ENCODE data around the gene CLCN5.

CLCN5 gene

DNA sequence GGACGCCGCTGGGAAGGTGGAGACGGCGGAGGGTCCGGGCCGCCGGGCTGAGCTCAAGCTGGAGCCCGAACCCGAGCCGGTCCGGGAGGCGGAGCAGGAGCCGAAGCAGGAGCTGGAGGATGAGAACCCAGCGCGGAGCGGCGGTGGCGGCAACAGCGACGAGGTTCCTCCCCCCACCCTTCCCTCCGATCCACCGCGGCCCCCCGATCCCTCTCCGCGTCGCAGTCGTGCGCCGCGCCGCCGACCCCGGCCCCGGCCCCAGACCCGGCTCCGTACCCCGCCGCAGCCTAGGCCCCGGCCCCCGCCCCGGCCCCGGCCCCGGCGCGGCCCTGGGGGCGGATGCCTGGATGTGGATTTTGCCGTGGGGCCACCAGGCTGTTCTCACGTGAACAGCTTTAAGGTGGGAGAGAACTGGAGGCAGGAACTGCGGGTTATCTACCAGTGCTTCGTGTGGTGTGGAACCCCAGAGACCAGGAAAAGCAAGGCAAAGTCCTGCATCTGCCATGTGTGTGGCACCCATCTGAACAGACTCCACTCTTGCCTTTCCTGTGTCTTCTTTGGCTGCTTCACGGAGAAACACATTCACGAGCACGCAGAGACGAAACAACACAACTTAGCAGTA, 42.6 kb upstream of the CLCN5 start:
- peak overlapping the region; percentile 46 for H3K4me3 ChIP-seq (ENCODE audit: low read depth, low read length)
- TF ChIP-seq, protein P1, sequence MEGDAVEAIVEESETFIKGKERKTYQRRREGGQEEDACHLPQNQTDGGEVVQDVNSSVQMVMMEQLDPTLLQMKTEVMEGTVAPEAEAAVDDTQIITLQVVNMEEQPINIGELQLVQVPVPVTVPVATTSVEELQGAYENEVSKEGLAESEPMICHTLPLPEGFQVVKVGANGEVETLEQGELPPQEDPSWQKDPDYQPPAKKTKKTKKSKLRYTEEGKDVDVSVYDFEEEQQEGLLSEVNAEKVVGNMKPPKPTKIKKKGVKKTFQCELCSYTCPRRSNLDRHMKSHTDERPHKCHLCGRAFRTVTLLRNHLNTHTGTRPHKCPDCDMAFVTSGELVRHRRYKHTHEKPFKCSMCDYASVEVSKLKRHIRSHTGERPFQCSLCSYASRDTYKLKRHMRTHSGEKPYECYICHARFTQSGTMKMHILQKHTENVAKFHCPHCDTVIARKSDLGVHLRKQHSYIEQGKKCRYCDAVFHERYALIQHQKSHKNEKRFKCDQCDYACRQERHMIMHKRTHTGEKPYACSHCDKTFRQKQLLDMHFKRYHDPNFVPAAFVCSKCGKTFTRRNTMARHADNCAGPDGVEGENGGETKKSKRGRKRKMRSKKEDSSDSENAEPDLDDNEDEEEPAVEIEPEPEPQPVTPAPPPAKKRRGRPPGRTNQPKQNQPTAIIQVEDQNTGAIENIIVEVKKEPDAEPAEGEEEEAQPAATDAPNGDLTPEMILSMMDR (IDR thresholded peaks at IDR 0.05; ENCODE audit: low read depth, low read length, missing control alignments), result no peak
- in situ Hi-C loops (cut with HindIII; ENCODE audit: low sequenced_read_pairs), result no loop called here
- DNase-seq (ENCODE audit: low read depth), result no peak

DNA sequence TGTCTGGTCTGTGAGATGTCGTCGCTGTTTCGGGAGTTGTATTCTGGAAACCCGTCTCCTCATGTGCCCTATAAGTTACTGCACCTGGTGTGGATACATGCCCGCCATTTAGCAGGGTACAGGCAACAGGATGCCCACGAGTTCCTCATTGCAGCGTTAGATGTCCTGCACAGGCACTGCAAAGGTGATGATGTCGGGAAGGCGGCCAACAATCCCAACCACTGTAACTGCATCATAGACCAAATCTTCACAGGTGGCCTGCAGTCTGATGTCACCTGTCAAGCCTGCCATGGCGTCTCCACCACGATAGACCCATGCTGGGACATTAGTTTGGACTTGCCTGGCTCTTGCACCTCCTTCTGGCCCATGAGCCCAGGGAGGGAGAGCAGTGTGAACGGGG, 41.7 kb upstream of the CLCN5 start:
- no peak overlapping the region for H3K4me3 ChIP-seq (ENCODE audit: low read depth, low read length)
- DNase-seq (ENCODE audit: low read depth), result no peak
- in situ Hi-C loops (cut with HindIII; ENCODE audit: low sequenced_read_pairs), result no loop called here
- TF ChIP-seq, protein P1 (IDR thresholded peaks at IDR 0.05; ENCODE audit: low read depth, low read length, missing control alignments), result no peak

DNA sequence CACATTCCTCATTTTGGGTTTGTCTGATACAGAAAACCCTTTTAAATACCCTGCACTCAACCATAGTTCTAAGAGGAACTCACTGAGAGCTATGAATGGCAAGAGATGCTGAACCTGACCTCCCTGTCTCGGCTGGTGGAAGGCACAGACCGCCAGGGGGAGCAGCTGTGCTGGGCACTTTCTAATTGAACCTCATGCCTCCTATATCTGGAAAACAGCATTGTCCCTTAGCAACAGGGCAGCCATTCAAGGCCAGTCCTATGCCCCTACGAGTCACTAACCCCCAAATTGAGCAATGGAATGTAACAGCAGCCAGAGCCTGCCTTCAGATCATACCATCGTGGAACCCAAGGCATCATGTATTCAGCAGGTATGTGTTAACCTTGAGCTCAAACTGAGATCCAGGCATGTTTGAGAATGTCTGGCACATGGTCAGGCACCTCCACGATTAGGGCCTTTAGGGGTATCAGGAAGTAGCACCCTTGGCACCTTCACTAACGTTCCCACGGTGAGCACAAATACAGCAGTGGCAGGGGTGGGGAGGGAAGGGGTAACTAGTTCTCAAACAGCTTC, 38.0 kb upstream of the CLCN5 start:
- DNase-seq (ENCODE audit: low read depth), result no peak
- in situ Hi-C loops (cut with HindIII; ENCODE audit: low sequenced_read_pairs), result no loop called here

DNA sequence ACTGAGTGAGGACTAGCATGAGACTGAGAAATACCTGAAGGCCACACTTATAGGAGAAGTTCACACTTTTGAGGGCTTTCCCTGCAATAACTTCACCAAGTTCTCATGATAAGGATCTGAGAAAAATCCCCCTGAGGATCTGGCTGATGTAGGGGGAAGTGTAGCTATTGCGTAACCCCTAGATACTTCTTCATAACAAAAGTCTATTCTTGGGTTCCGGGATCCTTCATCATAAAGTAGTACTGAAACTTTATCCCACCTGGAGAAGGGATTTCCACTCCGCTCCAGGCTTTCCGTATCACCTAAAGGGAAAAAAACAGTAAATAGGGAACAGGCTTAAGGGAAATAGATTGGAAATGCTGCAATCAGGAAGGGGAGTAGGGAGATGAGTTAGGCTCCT, 29.9 kb upstream of the CLCN5 start:
- TF ChIP-seq, protein P1 (IDR thresholded peaks at IDR 0.05; ENCODE audit: low read depth, low read length, missing control alignments), result no peak
- in situ Hi-C loops (cut with HindIII; ENCODE audit: low sequenced_read_pairs), result no loop called here
- DNase-seq (ENCODE audit: low read depth), result no peak
- H3K4me3 ChIP-seq (ENCODE audit: low read depth, low read length), result no peak overlapping the region

More for the DNA sequence above, 38.0 kb upstream of the CLCN5 start:
- H3K4me3 ChIP-seq (ENCODE audit: low read depth, low read length), result no peak overlapping the region
- TF ChIP-seq, protein P1 (IDR thresholded peaks at IDR 0.05; ENCODE audit: low read depth, low read length, missing control alignments), result peak; percentile 77

DNA sequence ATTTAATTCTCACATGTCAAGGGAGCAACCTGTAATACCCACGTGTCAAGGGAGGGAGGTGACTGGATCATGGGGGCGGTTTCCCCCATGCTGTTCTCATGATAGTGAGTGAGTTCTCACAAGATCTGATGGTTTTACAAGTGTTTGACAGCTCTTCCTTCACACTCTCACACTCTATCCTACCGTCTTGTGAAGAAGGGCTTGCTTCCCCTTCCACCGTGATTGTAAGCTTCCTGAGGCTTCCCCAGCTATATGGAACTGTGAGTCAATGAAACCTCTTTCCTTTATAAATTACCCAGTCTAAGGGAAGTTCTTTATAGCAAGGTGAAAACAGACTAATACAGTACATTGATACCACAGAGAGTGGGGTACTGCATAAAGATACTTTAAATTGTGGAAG, 25.4 kb upstream of the CLCN5 start:
- in situ Hi-C loops (cut with HindIII; ENCODE audit: low sequenced_read_pairs), result no loop called here
- DNase-seq (ENCODE audit: low read depth), result no peak
- TF ChIP-seq, protein P1 (IDR thresholded peaks at IDR 0.05; ENCODE audit: low read depth, low read length, missing control alignments), result no peak
- H3K4me3 ChIP-seq (ENCODE audit: low read depth, low read length), result no peak overlapping the region

DNA sequence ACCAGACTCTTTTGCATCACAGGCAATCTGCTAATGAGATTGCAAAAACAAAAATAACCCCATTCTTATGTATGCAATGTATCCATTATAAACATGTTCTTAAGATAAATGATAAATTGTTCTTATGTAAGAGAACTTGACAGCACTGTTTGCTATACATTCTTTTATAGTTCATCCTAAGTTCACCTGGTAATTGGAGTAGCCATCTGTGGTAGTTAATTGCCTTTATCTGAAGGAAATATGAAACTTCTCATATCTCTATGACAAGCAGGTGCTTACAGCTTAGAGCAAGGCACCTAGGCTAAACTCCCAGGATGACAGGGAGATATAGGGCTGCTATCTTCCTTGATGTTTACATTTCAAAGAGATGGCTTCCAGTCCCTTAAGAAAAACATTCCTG, 21.3 kb upstream of the CLCN5 start:
- DNase-seq (ENCODE audit: low read depth), result no peak
- TF ChIP-seq, protein P1 (IDR thresholded peaks at IDR 0.05; ENCODE audit: low read depth, low read length, missing control alignments), result no peak
- in situ Hi-C loops (cut with HindIII; ENCODE audit: low sequenced_read_pairs), result no loop called here
- H3K4me3 ChIP-seq (ENCODE audit: low read depth, low read length), result no peak overlapping the region

Measured in astrocyte of the cerebellum (primary cell).